Measurements from ENCODE around the gene MRPL58.
"Not testable (repeated sequence)": the region's sequence is repeated elsewhere in the genome, so short reads cannot be mapped to it uniquely, and the experiment has no call there.

The MRPL58 gene

DNA sequence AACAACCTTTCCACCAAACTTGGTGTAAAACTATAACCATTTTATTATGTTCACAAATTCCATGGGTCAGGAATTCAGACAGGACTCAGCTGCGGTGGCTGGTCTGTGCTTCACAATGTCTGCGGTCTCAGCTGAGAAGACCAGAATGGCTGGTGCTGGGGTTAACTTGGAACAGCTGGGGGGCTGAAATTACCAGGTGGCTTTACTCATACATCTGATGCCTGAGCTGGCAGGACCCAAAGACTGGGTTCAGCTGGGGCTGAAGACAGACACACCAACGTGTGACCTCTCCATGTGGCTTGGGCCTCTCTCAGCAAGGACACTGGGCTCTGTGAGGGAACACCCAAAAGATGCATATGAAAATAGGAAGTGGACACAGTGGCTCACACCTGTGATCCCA lies 34.2 kb upstream of the MRPL58 start:
- Histone ChIP-seq H3K9ac (no peak overlapping the region), H3K36me3 (ENCODE audit: control insufficient read depth, insufficient read depth, low read length) (no peaks in the 10 kb centered on the region), H3K79me2 (no peaks in the 10 kb centered on the region), H3K27ac (no peak overlapping the region), H3K4me3 (ENCODE audit: low read depth, low read length) (no peak overlapping the region), H3K9me3 (ENCODE audit: control insufficient read depth, low read length) (no peaks in the 10 kb centered on the region), H3K4me1 (peaks cover 8% of the 10 kb centered on the region), H3K4me2 (ENCODE audit: low read length) (no peak overlapping the region), H2AFZ (no peak overlapping the region), H3K27me3 (ENCODE audit: control insufficient read depth, insufficient read depth, low read length) (no peaks in the 10 kb centered on the region)
- TF ChIP-seq, protein P1, sequence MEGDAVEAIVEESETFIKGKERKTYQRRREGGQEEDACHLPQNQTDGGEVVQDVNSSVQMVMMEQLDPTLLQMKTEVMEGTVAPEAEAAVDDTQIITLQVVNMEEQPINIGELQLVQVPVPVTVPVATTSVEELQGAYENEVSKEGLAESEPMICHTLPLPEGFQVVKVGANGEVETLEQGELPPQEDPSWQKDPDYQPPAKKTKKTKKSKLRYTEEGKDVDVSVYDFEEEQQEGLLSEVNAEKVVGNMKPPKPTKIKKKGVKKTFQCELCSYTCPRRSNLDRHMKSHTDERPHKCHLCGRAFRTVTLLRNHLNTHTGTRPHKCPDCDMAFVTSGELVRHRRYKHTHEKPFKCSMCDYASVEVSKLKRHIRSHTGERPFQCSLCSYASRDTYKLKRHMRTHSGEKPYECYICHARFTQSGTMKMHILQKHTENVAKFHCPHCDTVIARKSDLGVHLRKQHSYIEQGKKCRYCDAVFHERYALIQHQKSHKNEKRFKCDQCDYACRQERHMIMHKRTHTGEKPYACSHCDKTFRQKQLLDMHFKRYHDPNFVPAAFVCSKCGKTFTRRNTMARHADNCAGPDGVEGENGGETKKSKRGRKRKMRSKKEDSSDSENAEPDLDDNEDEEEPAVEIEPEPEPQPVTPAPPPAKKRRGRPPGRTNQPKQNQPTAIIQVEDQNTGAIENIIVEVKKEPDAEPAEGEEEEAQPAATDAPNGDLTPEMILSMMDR (IDR thresholded peaks at IDR 0.05), result no peak

DNA sequence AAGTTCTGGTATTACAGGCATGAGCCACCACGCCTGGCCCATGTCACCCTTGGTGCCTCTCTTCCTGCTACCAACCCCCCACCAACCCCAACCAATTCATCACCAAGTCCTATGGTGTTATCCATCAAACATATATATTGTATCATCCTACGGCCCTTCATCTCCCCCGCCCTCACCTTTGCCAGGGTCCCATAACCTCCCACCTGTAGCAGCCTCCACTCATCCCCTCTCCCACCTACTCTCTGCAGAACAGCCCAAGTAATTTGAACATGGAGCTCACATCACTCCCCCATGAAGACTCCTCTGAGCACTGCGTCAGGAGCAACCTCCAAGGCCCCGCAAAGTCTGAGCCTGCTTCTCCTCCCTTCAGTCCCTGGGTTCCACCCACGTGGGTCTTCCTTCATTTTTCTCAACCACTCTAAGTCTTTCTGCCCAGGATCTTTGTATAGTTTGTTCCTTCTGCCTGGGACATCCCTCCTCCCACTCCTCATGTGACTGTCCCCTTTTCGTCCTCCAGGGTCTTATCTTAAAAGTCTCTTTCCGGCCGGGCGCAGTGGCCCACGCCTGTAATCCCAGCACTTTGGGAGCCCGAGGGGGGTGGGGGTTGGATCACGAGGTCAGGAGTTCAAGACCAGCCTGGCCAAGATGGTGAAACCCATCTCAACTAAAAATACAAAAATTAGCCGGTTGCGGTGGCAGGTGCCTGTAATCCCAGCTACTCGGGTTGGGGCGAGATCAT lies 32.9 kb upstream of the MRPL58 start:
- TF ChIP-seq, protein P1 (IDR thresholded peaks at IDR 0.05), result no peak
- Histone ChIP-seq H3K27ac (no peak overlapping the region), H3K4me3 (ENCODE audit: low read depth, low read length) (no peak overlapping the region), H3K4me1 (peaks cover 8% of the 10 kb centered on the region), H2AFZ (no peak overlapping the region), H3K9ac (no peak overlapping the region), H3K9me3 (ENCODE audit: control insufficient read depth, low read length) (no peaks in the 10 kb centered on the region), H3K27me3 (ENCODE audit: control insufficient read depth, insufficient read depth, low read length) (no peaks in the 10 kb centered on the region), H3K36me3 (ENCODE audit: control insufficient read depth, insufficient read depth, low read length) (no peaks in the 10 kb centered on the region), H3K79me2 (no peaks in the 10 kb centered on the region), H3K4me2 (ENCODE audit: low read length) (no peak overlapping the region)

DNA sequence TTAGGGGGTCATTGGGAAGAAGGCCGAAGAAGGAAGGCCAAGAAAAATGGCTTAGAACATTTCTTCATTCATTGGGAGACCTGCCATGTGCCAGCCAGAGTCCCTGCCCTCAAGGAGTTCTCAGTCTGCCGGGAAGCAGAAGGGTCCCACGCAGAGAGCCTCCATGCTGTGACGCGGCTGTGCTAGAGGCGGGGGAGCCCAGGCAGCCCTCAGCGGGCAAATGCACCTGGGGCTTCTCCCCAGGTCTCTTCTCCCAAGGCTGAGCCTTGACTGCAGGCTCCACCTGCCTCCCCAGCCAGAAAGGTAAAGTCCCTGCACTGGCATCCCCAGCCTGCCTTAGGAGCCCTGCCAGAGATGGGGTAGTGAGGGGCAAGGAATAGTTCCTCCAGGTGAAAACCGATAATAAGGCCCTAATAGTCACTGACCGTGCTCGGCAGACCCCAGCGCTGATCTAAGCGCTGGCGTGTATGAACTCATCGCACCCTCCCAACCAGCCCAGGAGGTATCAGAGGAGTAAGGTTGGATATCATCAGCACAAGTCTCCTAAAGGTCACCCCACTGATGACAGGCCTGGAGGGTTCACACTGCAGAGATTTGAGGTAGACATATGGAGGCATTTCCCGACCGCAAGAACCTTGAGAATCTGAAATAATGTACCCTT lies 31.0 kb upstream of the MRPL58 start:
- TF ChIP-seq, protein P1 (IDR thresholded peaks at IDR 0.05), result no peak
- Histone ChIP-seq H3K4me2 (ENCODE audit: low read length) (peak overlapping the region; percentile 71), H2AFZ (peak overlapping the region; percentile 83), H3K27ac (peak overlapping the region; percentile 94), H3K36me3 (ENCODE audit: control insufficient read depth, insufficient read depth, low read length) (no peaks in the 10 kb centered on the region), H3K79me2 (no peaks in the 10 kb centered on the region), H3K9me3 (ENCODE audit: control insufficient read depth, low read length) (no peaks in the 10 kb centered on the region), H3K9ac (peak overlapping the region; percentile 40), H3K4me3 (ENCODE audit: low read depth, low read length) (peak overlapping the region; percentile 70), H3K4me1 (peaks cover 8% of the 10 kb centered on the region), H3K27me3 (ENCODE audit: control insufficient read depth, insufficient read depth, low read length) (no peaks in the 10 kb centered on the region)

DNA sequence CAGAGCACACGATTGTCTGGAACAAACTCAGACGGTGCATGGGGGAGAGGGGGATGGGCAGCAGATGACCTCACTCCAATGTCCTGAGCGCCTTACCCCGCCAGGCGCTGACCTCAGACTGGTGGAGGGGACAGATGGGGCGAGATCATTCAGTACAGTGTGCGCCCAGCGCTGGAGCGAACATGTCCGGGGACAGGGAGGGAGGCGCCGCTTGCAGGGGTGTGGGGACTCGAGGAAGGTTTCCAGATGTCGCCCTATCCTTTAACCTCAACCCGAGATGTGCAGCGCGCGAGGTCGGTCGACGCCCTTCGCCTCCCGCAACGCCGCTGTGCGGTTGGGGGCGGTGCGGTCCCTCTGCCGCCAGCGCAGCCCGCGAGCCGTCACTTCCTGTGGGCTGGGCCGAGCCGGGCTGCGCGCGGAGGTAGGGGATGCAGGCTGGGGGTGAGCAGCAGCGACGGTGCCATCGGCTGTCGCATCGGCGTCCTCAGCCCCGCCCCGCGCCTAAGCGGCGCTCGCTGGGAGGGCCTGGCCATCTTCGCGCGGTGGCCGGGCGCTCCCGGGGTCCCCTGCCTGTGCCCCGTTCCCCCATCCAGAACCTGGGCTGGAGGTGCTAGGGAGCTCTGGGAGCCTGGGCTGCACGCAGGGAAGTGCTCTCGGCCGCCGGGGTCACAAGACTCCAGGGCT lies 30.3 kb upstream of the MRPL58 start:
- H3K36me3 ChIP-seq (ENCODE audit: control insufficient read depth, insufficient read depth, low read length), result no peaks in the 10 kb centered on the region
- no peaks in the 10 kb centered on the region for H3K27me3 ChIP-seq (ENCODE audit: control insufficient read depth, insufficient read depth, low read length)
- peak overlapping the region; percentile 94 for H3K27ac ChIP-seq
- H2AFZ ChIP-seq, result peak overlapping the region; percentile 83
- H3K9me3 ChIP-seq (ENCODE audit: control insufficient read depth, low read length), result no peaks in the 10 kb centered on the region
- H3K4me3 ChIP-seq (ENCODE audit: low read depth, low read length), result peak overlapping the region; percentile 70
- no peaks in the 10 kb centered on the region for H3K79me2 ChIP-seq
- H3K4me2 ChIP-seq (ENCODE audit: low read length), result peak overlapping the region; percentile 71
- H3K4me1 ChIP-seq, result peaks cover 10% of the 10 kb centered on the region
- TF ChIP-seq, protein P1 (IDR thresholded peaks at IDR 0.05), result no peak
- peak overlapping the region; percentile 40 for H3K9ac ChIP-seq

DNA sequence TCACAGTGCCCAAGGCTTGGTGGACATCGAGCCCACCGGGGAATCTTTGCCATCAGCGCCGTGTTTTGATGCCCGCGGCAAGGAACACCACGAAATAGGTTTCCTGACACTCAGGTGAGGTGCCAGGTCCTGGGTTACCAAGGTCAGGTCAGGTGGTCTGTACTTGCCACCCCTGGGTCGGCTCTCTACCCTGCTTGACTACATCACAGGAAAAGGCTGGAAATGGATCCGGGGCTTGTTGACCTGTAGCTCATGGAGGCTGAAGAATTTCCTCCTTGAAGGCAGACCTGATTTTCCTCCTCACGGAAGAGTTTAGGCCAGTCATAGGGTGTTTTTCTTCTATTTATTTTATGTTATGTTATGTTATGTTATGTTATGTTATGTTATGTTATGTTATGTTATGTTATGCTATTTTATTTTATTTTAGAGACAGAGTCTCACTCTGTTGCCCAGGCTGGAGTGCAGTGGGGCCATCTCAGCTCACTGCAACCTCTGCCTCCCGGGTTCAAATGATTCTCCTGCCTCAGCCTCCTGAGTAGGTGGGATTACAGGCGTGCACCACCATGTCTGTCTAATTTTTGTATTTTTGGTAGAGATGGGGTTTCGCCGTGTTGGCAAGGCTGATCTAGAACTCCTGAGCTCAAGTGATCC lies 29.7 kb upstream of the MRPL58 start:
- not testable (repeated sequence) for H3K27me3 ChIP-seq (ENCODE audit: control insufficient read depth, insufficient read depth, low read length); H3K79me2 ChIP-seq; H3K9me3 ChIP-seq (ENCODE audit: control insufficient read depth, low read length); H3K9ac ChIP-seq; H3K36me3 ChIP-seq (ENCODE audit: control insufficient read depth, insufficient read depth, low read length)
- peak overlapping the region; percentile 70 for H3K4me3 ChIP-seq (ENCODE audit: low read depth, low read length)
- H3K4me2 ChIP-seq (ENCODE audit: low read length), result peak overlapping the region; percentile 71
- H3K27ac ChIP-seq, result peak overlapping the region; percentile 94
- H2AFZ ChIP-seq, result peak overlapping the region; percentile 83
- H3K4me1 ChIP-seq, result peaks cover 12% of the 10 kb centered on the region
